ENCODE data around the gene TOMM22. TPM values are rescaled to one million over a fixed set of nuclear protein-coding genes. Genes with fewer than 3 reads are reported as not detected.
"Not testable (repeated sequence)": the region's sequence is repeated elsewhere in the genome, so short reads cannot be mapped to it uniquely, and the experiment has no call there.

Gene TOMM22
- total RNA-seq, result 35.0 TPM

DNA sequence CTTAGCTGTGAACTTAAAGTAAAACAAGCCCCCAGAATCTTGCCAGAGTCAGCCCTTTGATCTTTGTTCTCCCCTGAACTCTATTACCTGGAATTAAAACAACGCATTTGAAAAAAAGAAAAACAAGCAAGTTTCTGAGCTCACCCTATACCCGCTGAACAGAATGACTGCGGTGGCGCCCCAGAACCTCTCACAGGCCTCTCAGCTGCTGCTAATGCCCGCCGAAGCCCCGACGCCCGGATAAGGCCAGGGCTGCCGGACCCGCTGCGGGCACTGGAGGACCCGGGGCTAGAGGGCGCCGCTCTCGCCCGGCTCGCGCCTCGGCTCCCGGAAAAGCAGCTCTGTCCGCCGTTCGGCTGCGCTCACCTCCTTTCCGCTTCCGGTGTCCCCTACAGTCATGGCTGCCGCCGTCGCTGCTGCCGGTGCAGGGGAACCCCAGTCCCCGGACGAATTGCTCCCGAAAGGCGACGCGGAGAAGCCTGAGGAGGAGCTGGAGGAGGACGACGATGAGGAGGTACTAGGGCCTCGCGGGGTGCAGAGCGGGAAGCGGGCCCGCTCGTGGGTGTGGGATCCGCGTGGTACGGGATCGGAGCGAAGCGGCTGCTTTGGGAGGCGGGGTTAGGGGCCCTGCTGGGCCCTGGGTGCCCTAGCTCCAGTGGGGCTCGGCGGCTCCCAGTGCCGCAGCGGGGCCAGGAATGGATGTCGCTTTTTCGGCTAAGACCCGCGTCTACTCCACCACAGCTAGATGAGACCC lies at the start of gene TOMM22:
TOMM22 (plus strand) TSS at position 376 of the 754 bp plus-strand sequence; CDS start at position 398, 22 bp downstream.
- DNase-seq (ENCODE audit: low read depth in 2 of 3, low spot score in 2 of 3), result peak; percentile 72 to 88 (median 87)

DNA sequence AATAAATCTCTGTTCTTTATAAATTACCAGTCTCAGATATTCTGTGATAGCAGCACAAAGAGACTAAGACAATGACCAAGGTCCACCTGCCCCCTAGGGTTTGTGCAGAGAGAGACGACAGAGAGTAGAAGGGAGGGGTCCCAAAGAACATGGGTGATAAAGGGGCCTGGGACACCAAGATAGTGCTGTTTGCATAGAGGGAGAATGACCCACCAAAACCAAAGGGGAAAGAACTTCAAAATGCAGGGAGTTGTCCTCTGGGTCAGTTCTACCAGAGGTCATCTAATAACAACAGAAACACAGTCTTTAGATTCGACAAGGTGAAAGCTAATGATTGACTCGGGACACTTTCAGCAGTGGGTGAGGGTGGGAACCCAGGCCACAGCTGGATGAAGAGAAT lies 49.2 kb upstream of the TOMM22 start:
- DNase-seq (ENCODE audit: low read depth in 2 of 3, low spot score in 2 of 3), result no peak

DNA sequence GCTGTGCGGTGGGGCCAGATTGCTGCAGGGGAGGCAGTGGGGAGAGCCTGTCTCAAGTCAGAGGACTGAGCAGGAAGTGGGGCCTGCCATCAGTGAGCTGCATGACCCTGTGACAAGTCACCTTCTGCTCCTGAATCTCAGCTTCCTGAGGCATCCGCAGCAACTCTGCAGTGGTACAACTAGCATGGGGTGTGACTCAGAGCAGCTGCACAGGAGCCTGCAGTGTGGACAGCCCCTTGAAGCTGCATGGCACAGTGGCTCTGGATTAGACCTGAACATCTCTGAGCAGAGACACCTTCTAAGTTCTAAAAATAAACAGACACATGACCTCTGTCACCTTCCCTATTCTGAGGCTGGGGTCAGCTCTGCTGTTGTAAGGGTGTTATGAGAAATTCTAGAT lies 43.5 kb upstream of the TOMM22 start:
- no peak for DNase-seq (ENCODE audit: low read depth in 2 of 3, low spot score in 2 of 3)

DNA sequence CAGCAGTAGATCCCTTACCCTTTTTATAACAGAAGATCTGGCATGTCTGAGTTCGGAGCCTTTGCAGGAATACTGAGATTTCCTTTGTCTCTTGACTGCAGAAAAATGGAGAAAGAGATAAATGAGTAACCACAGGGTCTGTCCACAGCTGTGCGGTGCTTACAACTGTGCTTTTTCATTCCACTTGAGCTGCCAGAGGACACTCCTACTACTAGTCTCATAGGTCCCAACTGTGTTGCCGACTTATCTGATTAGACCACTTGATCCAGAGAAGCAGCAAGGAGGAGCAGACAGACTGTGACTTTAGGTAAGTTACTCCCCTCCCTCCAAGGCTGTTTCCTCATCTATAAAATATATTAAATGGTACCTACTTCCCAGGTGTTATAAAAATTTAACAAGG lies 43.0 kb upstream of the TOMM22 start:
- DNase-seq (ENCODE audit: low read depth in 2 of 3, low spot score in 2 of 3), result no peak

DNA sequence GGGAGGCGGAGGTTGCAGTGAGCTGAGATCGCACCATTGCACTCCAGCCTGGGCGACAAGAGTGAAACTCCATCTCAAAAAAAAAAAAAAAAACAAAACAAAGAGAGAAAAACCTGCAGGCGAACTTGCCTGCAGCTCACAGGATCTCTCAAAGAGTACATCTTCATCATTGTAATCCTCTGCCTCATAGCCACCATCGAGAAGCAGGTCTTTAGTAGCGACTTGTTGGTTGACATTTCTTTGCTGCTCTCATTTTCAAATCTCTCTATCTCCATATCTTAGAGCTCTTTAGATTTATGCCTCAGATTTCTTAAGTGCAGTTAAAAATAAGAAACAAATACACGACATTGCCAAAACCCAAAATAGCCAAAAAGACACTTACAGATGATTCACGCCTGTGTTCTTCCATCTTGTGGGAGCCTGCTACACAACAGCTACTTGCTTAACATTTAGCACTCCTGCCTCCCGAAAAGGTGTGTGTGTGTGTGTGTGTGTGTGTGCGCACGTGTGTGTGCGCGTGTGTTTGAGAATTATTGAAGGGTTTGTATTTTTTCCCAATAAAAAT lies 40.2 kb upstream of the TOMM22 start:
- no peak for DNase-seq (ENCODE audit: low read depth in 2 of 3, low spot score in 2 of 3)

DNA sequence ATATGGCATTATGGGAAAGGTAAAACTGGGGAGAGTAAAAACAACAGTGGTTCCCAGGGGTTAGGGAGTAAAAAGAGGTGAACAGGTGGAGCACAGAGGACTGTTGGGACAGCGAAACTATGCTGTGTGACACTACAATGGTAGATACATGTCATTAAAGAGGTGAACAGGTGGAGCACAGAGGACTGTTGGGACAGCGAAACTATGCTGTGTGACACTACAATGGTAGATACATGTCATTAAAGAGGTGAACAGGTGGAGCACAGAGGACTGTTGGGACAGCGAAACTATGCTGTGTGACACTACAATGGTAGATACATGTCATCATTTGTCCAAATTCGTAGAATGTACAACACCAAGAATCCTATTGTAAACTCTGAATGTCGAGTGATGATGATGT lies 37.5 kb upstream of the TOMM22 start:
- DNase-seq (ENCODE audit: low read depth in 2 of 3, low spot score in 2 of 3), result not testable (repeated sequence)

DNA sequence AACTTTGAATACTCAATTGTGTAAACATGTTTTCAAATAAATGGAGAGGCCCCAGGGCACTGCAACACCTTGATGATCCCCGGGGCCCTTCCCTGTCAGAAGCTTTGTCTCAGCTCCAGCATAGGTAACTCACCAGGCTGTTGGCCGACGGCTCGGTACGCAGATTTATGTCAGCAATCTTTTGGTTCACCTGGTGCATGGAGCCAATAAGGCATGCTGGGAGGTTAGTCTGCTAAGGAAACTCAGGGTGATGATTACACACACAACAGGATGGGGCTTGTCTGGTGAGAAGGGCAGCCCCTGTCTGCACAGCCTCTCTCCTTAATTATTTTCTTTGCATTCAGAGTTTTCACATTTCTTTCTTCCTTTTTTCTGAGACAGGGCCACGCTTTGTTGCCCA lies 36.3 kb upstream of the TOMM22 start:
- DNase-seq (ENCODE audit: low read depth in 2 of 3, low spot score in 2 of 3), result no peak

DNA sequence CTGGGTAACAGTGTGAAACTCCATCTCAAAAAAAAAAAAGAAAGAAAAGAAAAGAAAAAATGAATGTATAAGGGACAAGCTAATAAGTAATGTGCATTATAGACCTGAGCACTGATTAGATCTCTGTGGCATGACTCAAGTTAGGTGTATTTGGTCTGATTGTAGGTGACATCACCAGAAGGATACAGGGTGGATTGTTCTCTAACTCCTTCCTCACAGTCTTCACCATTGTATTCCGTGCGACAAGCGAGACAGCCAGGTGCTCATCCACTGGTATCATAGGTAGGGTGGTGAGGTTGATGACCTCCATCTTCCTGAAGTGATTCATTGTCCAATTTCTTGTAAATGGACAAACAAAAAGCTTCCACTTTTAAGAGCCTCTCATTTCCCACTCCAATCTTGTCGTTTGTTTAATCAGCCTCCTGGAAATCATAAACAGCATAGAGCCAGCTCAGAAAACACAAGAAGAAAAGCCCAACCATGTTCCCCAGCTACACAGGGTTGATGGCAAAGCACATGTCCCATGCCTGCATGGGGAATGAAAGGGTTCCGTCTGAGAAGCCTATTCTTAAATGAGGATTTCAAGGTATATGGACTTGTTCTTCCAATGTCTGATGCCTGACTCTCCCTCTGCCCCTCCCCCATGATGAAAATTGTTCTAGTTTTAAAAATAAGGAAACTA lies 31.8 kb upstream of the TOMM22 start:
- DNase-seq (ENCODE audit: low read depth in 2 of 3, low spot score in 2 of 3), result no peak

DNA sequence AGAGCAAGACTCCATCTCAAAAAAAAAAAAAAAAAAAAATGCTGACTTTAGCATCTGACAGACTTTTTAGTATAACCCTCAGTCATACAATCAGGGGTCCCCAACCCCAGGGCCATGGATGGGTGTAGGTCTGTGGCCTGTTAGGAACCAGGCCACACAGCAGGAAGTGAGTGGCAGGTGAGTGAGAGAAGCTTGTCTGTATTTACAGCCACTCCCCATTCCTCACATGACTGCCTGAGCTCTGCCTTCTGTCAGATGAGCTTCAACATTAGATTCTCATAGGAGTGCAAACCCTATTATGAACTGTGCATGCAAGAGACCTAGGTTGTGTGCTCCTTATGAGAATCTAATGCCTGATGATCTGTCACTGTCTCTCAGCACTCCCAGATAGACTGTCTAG lies 28.9 kb upstream of the TOMM22 start:
- DNase-seq (ENCODE audit: low read depth in 2 of 3, low spot score in 2 of 3), result no peak

DNA sequence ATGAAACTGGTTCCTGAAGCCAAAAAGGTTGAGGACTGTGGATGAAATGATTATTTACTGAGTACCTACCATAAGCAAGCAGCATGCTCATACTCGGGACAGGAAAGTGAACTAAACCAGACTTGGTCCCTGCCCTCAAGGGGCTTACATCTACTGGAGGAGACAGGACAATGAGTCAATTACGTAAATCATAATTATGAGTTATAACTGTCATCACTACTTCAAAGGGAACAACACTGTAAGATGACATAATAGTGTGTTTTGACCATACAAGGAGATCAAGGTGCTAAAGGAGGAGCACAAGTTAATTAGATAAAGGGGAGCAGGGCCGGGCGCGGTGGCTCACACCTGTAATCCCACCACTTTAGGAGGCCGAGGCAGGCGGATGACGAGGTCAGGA lies 28.0 kb upstream of the TOMM22 start:
- no peak for DNase-seq (ENCODE audit: low read depth in 2 of 3, low spot score in 2 of 3)

DNA sequence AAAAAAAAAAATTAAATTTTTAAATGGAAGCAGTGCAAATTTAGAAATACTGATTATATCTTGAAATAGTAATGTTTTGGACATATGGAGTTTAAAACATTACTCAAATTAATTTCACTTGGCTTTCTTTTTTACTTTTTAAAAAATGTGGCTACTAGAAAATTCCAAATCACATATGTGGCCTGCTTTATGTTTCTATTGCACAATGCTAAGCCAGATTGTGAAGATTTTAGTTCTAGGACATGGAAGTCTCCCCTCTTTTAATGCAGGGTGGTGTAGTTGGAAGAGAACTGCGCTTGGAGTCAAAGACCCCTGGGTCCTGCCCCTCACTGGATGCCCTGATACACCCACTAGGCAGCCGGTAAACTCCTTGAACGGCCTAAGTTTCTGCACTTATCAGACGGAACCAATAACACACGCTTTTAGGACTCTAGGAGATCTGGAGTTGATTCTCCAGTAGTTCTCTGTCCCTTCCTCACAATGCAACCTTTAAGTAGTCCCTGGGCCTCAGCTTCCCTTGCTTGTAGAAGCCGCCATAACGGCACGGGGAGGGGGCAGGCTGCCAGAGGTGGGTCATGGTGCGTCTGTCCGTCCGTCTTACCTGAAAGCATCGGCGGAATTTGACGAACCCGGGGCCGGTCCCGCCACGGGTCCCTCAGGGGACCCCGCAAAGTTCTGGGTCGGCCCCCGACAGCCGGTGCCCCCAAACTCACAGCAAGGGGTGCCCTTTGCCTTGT lies 26.1 kb upstream of the TOMM22 start:
- peak in 1 of 3 donors; percentile 5 for DNase-seq (ENCODE audit: low read depth in 2 of 3, low spot score in 2 of 3)

DNA sequence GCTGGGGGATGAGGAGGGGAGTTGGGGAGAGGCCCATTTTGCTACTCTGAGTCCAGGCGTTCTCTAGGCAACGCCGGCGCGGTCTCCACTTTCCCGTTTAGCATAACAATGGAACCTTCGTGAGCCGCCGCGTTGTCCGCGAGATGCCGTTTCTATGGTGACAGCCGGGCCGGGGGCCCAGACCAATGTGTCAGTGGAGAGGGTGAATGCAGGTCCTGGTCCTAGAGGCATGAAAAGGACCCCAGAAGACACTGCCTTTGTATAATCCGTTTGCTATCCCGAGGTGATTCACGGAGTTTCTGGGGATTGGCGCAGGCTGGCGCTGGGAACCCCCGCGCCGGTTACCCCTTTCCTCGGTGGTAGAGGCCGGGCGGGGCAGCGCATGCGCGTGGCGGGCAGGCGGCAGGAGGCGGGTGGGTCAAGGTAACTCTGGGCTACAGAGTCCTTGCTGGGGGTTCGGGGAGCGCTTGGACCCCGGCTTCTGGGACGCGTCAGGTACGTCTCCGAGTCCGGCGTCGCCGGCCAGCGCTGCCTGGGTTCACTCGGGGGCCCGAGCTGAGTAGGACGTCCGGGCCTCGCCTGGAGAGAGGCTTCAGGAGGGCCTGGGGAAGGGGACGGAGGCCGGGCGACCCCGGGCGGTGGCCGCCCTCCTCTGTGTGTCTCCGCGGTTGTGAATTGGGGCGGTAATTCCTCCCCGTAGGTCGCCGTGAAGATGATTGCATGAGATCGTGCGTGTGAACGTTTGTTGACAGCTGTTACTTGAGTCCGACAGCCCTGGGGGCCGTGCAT lies 25.3 kb upstream of the TOMM22 start, which contains the start of the genes CBY1 and FAM227A:
CBY1 (plus strand) TSS at position 383 of the 789 bp plus-strand sequence. CDS start 11,417 bp downstream, outside the sequence.
FAM227A (minus strand) TSS at position 137 of the 789 bp plus-strand sequence. CDS start 6,224 bp downstream, outside the sequence.
- DNase-seq (ENCODE audit: low read depth in 2 of 3, low spot score in 2 of 3), result peak; percentile 82 to 89 (median 88)

DNA sequence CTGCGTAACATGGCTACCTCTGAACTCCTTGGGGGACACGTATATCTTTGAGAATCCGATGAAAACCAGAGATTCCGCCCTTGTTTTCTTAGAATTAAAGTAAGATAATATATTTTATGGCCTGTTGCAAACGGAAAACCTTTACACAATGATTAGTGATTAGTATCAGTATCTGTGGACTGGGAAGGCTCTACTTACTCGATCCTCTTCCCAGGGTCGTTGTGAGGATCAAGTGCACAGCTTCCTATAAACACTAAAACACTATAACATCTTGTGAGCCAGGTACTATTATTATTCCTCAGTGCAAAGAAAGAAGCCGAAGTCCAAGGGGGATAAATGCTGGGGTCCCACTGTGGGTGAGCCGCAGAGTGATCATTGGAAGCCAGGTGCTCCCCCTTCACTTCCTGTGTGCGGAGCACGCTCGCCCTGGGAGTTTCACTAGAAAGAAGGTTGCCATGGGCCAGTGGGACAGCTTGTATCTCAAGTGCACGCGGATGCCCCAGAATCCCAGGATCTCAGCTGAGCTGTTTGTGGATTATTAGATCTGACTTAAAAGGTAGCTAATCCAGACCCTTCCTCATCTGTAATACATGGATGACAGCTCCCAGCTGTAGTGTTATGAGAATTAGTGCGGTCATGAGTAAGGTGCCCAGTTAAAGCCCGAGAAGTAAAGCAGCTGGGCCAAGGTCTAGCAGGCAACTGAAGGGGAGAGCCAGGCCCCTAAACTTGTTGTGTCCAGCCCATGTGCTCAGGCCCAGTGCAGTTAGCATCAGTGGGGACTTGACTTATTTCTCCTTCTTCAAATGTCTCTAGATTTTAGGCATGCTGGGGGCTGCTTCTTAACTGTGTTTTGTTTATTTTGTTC lies 24.5 kb upstream of the TOMM22 start:
- peak in 1 of 3 donors; percentile 18 for DNase-seq (ENCODE audit: low read depth in 2 of 3, low spot score in 2 of 3)

DNA sequence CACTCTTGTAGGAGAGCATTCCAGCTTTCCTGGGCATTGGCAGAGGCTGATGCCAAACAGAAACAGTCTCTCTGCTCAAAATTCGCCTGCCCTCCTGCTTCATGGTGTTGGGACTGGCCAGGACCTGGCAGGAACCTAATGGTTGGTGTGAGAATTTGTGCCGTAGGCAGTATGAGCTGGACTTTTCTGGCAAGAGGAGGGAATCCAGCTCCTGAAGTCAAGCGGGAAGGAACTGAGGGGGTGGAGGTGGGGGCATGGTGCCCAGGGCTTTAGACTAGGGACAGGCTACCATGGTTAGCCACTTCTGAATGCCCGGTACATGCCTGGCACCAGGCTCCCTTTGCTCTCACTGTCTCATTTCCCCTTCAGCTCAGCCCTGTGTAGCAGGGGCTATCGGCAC lies 6.9 kb upstream of the TOMM22 start:
- DNase-seq (ENCODE audit: low read depth in 2 of 3, low spot score in 2 of 3), result no peak

DNA sequence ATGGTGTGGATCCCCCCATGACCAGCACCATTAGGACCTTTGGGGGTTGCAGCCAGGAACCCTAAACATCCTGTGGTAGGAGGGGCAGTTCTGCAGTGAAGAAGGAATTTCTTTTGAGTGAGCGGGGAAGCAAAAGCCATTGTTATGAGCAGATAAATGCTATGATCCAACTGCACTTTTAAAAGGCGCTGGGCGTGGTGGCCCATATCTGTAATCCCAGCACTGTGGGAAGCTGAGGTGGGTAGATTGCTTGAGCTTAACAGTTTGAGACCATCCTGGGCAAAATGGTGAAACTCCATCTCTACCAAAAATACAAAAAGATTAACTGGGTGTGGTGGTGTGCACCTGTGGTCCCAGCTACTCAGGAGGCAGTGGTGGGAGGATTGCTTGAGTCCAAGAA lies 5.9 kb upstream of the TOMM22 start:
- DNase-seq (ENCODE audit: low read depth in 2 of 3, low spot score in 2 of 3), result no peak

DNA sequence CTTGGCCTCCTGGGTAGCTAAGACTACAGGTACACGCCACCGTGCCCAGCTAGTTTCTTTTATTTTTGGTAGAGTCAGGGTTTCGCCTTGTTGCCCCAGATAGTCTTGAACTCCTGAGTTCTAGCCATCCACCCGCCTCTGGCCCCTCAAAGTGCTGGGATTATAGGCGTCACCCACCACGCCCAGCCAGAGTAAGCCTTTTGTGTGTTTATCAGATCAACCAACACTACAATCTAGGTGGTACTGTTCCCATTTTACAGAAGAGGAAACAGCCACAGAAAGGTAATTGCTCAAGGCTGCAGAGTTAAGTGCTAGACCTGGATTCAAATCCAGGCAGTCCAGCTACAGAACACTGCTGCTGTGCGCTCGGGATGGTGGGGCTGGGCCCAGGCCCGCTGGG lies 3.1 kb downstream of the TOMM22 start:
- DNase-seq (ENCODE audit: low read depth in 2 of 3, low spot score in 2 of 3), result no peak

DNA sequence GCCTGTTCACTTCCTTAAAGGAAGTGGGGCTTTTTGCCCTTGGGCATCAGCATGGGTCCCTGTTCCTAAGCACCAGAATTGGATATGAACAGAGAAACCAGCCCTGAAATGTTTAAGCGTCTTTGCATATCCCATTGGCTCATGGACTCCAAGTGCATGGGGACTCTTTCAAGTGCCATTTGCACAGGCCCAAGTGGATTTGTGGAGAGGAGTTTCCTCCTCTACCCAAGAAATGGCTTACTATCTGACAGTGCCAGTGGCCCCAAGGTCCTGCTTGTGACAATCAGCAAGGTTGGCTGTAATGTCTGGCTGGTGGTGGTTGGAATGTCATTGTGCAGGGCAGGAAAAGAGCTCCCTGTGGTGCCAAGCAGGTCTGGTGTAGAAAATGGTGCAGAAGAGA lies 4.0 kb downstream of the TOMM22 start:
- no peak for DNase-seq (ENCODE audit: low read depth in 2 of 3, low spot score in 2 of 3)

DNA sequence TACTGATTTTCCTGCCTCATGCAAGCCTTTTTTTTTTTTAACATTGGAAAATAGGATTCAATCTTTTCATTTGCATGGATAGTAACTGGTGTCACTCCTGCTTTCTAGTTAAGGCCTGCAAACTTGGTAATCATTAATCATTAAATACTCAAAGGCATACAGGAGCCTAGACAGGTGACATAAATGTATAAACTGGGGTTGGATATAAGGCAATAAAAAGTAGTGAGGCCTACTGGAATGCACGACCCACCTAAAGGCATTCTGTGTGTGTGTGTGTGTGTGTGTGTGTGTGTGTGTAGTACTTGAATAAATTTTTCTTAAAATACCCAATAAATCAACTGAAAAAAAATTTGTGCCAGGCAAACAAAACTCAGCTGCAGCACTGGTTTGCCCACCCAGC lies 7.9 kb downstream of the TOMM22 start:
- no peak for DNase-seq (ENCODE audit: low read depth in 2 of 3, low spot score in 2 of 3)

DNA sequence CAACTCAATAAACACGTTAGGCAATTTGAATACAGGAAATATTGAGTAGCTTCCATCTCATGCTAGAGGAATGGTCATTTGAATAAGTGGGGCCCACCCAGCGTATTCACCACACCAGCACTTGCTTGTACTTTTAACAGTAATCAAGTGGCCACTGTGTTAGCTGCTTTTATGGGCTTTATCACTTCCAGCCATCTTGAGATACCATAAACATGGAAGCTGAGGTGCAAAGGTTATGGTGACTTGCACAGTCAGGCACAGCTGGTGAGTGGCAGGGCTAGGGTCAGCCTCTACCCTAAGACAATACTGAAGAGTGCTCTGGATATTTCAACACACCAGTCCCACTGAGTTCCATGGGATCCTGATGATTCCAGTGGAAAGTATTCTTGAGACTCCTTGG lies 12.3 kb downstream of the TOMM22 start:
- DNase-seq (ENCODE audit: low read depth in 2 of 3, low spot score in 2 of 3), result no peak
